Activated CD8-positive, alpha-beta memory T cell treated with anti-CD3 and anti-CD28 coated beads, Interleukin-2, amount 50 U/mL, for 24 hours (primary cell): ENCODE measurements around the gene STAT4.

Experiments
- DNase-seq: peaks from one replicate; pipeline ENCODE4 v3.0.0-alpha.2; 2020; ENCODE audit errors: extremely low read depth

Gene STAT4

GRCh38 chr2:191043438-191043837 is 107.4 kb downstream of the STAT4 start:
- no peak for DNase-seq

GRCh38 chr2:191041418-191042161 is 109.2 kb downstream of the STAT4 start:
- DNase-seq: no peak

GRCh38 chr2:191039616-191040015 is 111.2 kb downstream of the STAT4 start:
- DNase-seq: no peak

GRCh38 chr2:191038741-191039140 is 112.1 kb downstream of the STAT4 start:
- DNase-seq: no peak

- no peak for DNase-seq
These were observed 112.5 kb downstream of the STAT4 start for GRCh38 chr2:191038241-191038725.

- DNase-seq: no peak
These were observed 113.4 kb downstream of the STAT4 start for GRCh38 chr2:191037351-191037750.

- DNase-seq: no peak
These were observed 114.4 kb downstream of the STAT4 start for GRCh38 chr2:191036363-191036762.

- DNase-seq: no peak
These were observed 118.0 kb downstream of the STAT4 start for GRCh38 chr2:191032588-191033429.

- DNase-seq: no peak
These were observed 119.5 kb downstream of the STAT4 start for GRCh38 chr2:191031256-191031655.

- DNase-seq: no peak
These were observed 120.2 kb downstream of the STAT4 start for GRCh38 chr2:191030521-191031154.

GRCh38 chr2:191029280-191029950 is 121.4 kb downstream of the STAT4 start:
- no peak for DNase-seq

GRCh38 chr2:191026377-191026776 is 124.4 kb downstream of the STAT4 start:
- DNase-seq: no peak

- no peak for DNase-seq
These were observed 125.7 kb downstream of the STAT4 start for GRCh38 chr2:191025135-191025534.

GRCh38 chr2:191023235-191023679 is 127.5 kb downstream of the STAT4 start:
- DNase-seq: no peak

- DNase-seq: no peak
These were observed 129.9 kb downstream of the STAT4 start for GRCh38 chr2:191020742-191021381.

- DNase-seq: peak; percentile 75
These were observed 130.5 kb downstream of the STAT4 start for GRCh38 chr2:191020221-191020741.

GRCh38 chr2:191019376-191019775 is 131.4 kb downstream of the STAT4 start:
- DNase-seq: no peak

- DNase-seq: no peak
These were observed 132.1 kb downstream of the STAT4 start for GRCh38 chr2:191018643-191019119.

- DNase-seq: no peak
These were observed 132.7 kb downstream of the STAT4 start for GRCh38 chr2:191018048-191018447.

GRCh38 chr2:191015831-191016230 is 135.0 kb downstream of the STAT4 start:
- DNase-seq: no peak

- no peak for DNase-seq
These were observed 135.6 kb downstream of the STAT4 start for GRCh38 chr2:191015239-191015638.
